ENCODE data around the gene USP6NL. TPM values are rescaled to one million over a fixed set of nuclear protein-coding genes. Genes with fewer than 3 reads are reported as not detected.

USP6NL gene
- total RNA-seq, 1 experiment from 2014 or later: 38.7 TPM

DNA sequence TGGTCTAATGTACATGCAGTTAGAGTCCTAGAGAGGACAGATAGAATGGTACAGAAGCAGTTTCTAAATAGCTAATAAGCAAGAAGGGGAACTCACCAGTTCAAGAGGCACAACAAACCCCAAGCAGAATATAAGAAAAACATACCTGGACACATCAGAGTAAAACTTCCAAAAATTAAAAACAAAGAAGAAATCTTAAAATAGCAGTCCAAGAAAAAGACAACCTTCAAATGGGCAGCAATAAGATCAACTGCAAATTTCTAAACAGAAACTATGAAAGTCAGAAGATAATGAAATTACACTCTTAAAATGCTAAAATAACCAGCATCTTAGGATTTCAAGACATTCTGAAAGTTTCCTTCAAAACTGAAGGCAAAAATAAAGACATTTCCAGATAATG is 55.9 kb downstream of the USP6NL start:
- no peak for DNase-seq (ENCODE audit: low spot score)
- Histone ChIP-seq H3K4me3 (ENCODE audit: low read depth, low read length, poor library complexity, severe bottlenecking) (no peak overlapping the region), H3K9me3 (ENCODE audit: low read depth, low read length, poor library complexity, severe bottlenecking) (peaks cover 7% of the 10 kb centered on the region), H3K36me3 (ENCODE audit: insufficient read depth, low read length, poor library complexity, severe bottlenecking) (no peaks in the 10 kb centered on the region), H3K27ac (ENCODE audit: low read depth, low read length, poor library complexity, severe bottlenecking) (no peak overlapping the region), H3K4me1 (ENCODE audit: insufficient read depth, low read length, poor library complexity, severe bottlenecking) (peaks cover 64% of the 10 kb centered on the region), H3K27me3 (replicated peaks; ENCODE audit: insufficient read depth, low read depth, low read length, poor library complexity) (no peaks in the 10 kb centered on the region)
- TF ChIP-seq EZH2 (IDR thresholded peaks at IDR 0.05; ENCODE audit: borderline replicate concordance, low read depth, low read length, poor library complexity, severe bottlenecking): no peak
- TF ChIP-seq, protein P1, sequence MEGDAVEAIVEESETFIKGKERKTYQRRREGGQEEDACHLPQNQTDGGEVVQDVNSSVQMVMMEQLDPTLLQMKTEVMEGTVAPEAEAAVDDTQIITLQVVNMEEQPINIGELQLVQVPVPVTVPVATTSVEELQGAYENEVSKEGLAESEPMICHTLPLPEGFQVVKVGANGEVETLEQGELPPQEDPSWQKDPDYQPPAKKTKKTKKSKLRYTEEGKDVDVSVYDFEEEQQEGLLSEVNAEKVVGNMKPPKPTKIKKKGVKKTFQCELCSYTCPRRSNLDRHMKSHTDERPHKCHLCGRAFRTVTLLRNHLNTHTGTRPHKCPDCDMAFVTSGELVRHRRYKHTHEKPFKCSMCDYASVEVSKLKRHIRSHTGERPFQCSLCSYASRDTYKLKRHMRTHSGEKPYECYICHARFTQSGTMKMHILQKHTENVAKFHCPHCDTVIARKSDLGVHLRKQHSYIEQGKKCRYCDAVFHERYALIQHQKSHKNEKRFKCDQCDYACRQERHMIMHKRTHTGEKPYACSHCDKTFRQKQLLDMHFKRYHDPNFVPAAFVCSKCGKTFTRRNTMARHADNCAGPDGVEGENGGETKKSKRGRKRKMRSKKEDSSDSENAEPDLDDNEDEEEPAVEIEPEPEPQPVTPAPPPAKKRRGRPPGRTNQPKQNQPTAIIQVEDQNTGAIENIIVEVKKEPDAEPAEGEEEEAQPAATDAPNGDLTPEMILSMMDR (conservative IDR thresholded peaks at IDR 0.05; ENCODE audit: low read depth, low read length): no peak
- POLR2A ChIA-PET (ENCODE audit: low non-redundant PET): no interaction called here
- intact Hi-C loops (cut with micrococcal nuclease; ENCODE audit: unreplicated experiment): no loop called here
- CTCF ChIA-PET: no interaction called here
- no TSS peak for BruUV-seq (replicated peaks)

DNA sequence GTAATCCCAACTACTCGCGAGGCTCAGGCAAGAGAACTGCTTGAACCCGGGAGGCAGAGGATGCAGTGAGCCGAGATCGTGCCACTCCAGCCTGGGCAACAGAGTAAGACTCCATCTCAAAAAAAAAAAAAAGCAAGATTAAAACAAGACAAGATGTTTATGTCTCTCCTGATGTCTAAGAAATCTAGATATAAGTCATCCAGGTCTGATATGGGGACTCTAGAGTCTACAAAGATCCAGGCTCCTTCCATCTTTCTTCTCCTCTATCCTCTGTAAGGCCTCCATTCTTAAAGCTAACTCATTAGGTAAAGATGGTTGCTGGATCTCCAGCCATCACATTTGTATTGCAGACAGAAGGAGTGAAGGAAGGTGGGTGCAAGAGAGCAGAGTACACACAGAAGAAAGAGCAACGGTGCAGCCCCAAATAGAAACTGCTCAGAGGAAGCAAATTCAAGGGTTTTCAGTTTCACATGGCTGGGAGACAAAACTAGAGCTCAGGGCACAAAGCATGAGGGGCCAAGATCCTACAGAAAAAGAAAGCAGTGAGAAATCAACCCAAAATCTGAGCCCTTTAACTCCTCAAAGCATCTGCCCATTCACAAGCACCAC is 57.6 kb downstream of the USP6NL start:
- Histone ChIP-seq H3K27ac (ENCODE audit: low read depth, low read length, poor library complexity, severe bottlenecking) (peak overlapping the region; percentile 86), H3K4me1 (ENCODE audit: insufficient read depth, low read length, poor library complexity, severe bottlenecking) (peaks cover 69% of the 10 kb centered on the region), H3K4me3 (ENCODE audit: low read depth, low read length, poor library complexity, severe bottlenecking) (no peak overlapping the region), H3K9me3 (ENCODE audit: low read depth, low read length, poor library complexity, severe bottlenecking) (peaks cover 7% of the 10 kb centered on the region), H3K36me3 (ENCODE audit: insufficient read depth, low read length, poor library complexity, severe bottlenecking) (no peaks in the 10 kb centered on the region), H3K27me3 (replicated peaks; ENCODE audit: insufficient read depth, low read depth, low read length, poor library complexity) (no peaks in the 10 kb centered on the region)
- intact Hi-C loops (cut with micrococcal nuclease; ENCODE audit: unreplicated experiment): no loop called here
- ChIA-PET CTCF (no interaction called here), POLR2A (ENCODE audit: low non-redundant PET) (interaction anchor here (0.7 kb wide), 1 partner anchor 259 kb away, joined by 7 read pairs; no protein-coding TSS in a partner anchor)
- BruUV-seq (replicated peaks): no TSS peak
- no peak for TF ChIP-seq EZH2 (IDR thresholded peaks at IDR 0.05; ENCODE audit: borderline replicate concordance, low read depth, low read length, poor library complexity, severe bottlenecking)
- TF ChIP-seq, protein P1 (conservative IDR thresholded peaks at IDR 0.05; ENCODE audit: low read depth, low read length): no peak
- DNase-seq (ENCODE audit: low spot score): no peak

DNA sequence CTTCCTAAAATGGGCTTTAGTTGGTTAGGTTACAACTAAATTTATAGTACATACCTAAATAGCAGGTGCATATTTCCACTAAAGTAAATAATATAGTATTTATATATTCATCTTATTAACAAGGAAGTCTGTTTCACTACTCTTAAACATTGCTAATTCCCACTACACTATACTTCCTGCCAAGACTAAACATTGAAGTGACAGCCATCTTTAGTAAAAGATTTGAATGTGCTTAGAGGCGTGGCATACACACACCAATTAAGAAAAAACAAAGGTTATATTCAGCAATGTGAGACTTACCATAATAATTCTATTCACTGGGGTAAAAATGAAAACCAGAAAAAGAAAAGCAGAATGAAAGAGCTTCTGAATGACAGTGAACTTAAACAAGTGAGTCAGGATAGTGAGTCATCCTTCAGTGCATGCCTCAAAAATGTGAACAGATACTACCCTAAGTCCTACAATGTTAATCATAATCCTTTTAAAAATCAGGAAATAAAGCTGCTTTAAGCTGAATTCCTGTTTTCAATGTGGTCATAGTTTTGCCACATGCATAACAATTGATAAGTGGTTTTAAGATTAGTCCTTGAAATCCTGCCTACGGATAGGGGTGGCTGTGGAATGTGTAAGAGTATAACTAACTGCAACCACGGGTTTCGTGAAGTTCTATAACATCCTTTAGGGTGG is 59.4 kb downstream of the USP6NL start:
- intact Hi-C loops (cut with micrococcal nuclease; ENCODE audit: unreplicated experiment): no loop called here
- TF ChIP-seq, protein P1 (conservative IDR thresholded peaks at IDR 0.05; ENCODE audit: low read depth, low read length): no peak
- no peak for TF ChIP-seq EZH2 (IDR thresholded peaks at IDR 0.05; ENCODE audit: borderline replicate concordance, low read depth, low read length, poor library complexity, severe bottlenecking)
- H3K36me3 ChIP-seq (ENCODE audit: insufficient read depth, low read length, poor library complexity, severe bottlenecking): no peaks in the 10 kb centered on the region
- POLR2A ChIA-PET (ENCODE audit: low non-redundant PET): interaction anchor here (0.7 kb wide), 1 partner anchor 129 kb away, joined by 4 read pairs; no protein-coding TSS in a partner anchor
- DNase-seq (ENCODE audit: low spot score): peak; percentile 94
- no peak overlapping the region for H3K4me3 ChIP-seq (ENCODE audit: low read depth, low read length, poor library complexity, severe bottlenecking)
- peaks cover 64% of the 10 kb centered on the region for H3K4me1 ChIP-seq (ENCODE audit: insufficient read depth, low read length, poor library complexity, severe bottlenecking)
- H3K27ac ChIP-seq (ENCODE audit: low read depth, low read length, poor library complexity, severe bottlenecking): peak overlapping the region; percentile 86
- TSS peak; percentile 44 for BruUV-seq (replicated peaks)
- peaks cover 7% of the 10 kb centered on the region for H3K9me3 ChIP-seq (ENCODE audit: low read depth, low read length, poor library complexity, severe bottlenecking)
- H3K27me3 ChIP-seq (replicated peaks; ENCODE audit: insufficient read depth, low read depth, low read length, poor library complexity): no peaks in the 10 kb centered on the region
- CTCF ChIA-PET: no interaction called here

Data from A673 (cell line).